H9 (cell line): ENCODE results near the gene CNDP1. TPM values are rescaled to one million over a fixed set of nuclear protein-coding genes. Genes with fewer than 3 reads are reported as not detected.

Experiments used
- DNase-seq: peaks from one replicate; pipeline ENCODE4 v3.0.0-alpha.2; 2017
- H2AFZ ChIP-seq: one replicate; pipeline ENCODE4 v1.6.1; 2013; ENCODE audit warnings: mild to moderate bottlenecking, low read length, control low read depth, moderate library complexity
- H2AK5ac ChIP-seq: 2 replicates; pipeline ENCODE4 v1.6.1; 2013; ENCODE audit warnings: low read length, control low read depth, mixed read lengths; ENCODE audit not compliant: insufficient read length
- H2BK120ac ChIP-seq: one replicate; pipeline ENCODE4 v1.6.1; 2013; ENCODE audit warnings: low read depth, mild to moderate bottlenecking, low read length, control low read depth, inconsistent platforms; ENCODE audit not compliant: poor library complexity, severe bottlenecking
- H2BK12ac ChIP-seq: 2 replicates; pipeline ENCODE4 v1.6.1; 2013; ENCODE audit warnings: low read length, control low read depth, mixed read lengths, low read depth; ENCODE audit not compliant: insufficient read length
- H2BK15ac ChIP-seq: 2 replicates; pipeline ENCODE4 v1.6.1; 2013; ENCODE audit warnings: low read depth, low read length, control low read depth
- H2BK20ac ChIP-seq: one replicate; pipeline ENCODE4 v1.6.1; 2013; ENCODE audit warnings: low read depth, mild to moderate bottlenecking, low read length, control low read depth, inconsistent platforms; ENCODE audit not compliant: poor library complexity, severe bottlenecking
- H2BK5ac ChIP-seq: 2 replicates; pipeline ENCODE4 v1.6.1; 2013; ENCODE audit warnings: low read length, control low read depth, mixed read lengths; ENCODE audit not compliant: insufficient read length
- H3K14ac ChIP-seq: 2 replicates; pipeline ENCODE4 v1.6.1; 2013; ENCODE audit warnings: low read length, control low read depth; ENCODE audit not compliant: insufficient read depth
- H3K18ac ChIP-seq: 2 replicates; pipeline ENCODE4 v1.6.1; 2013; ENCODE audit warnings: low read depth, mild to moderate bottlenecking, mixed read lengths, low read length, control low read depth; ENCODE audit not compliant: insufficient read length
- H3K23ac ChIP-seq: 2 replicates; pipeline ENCODE4 v1.6.1; 2013; ENCODE audit warnings: low read length, control low read depth, mixed read lengths, low read depth; ENCODE audit not compliant: insufficient read length
- H3K23me2 ChIP-seq: 2 replicates; pipeline ENCODE4 v1.6.1; 2013; ENCODE audit warnings: low read depth, mild to moderate bottlenecking, mixed read lengths, low read length, control low read depth; ENCODE audit not compliant: insufficient read length, poor library complexity, severe bottlenecking
- H3K27ac ChIP-seq: 2 replicates; pipeline ENCODE4 v1.5.1; 2013; ENCODE audit warnings: low read length, control low read depth, mixed read lengths, low read depth; ENCODE audit not compliant: insufficient read length
- H3K27me3 ChIP-seq: 2 replicates; pipeline ENCODE4 v1.6.1; 2013; ENCODE audit warnings: low read length, control low read depth, inconsistent platforms; ENCODE audit not compliant: insufficient read depth
- H3K4ac ChIP-seq: 2 replicates; pipeline ENCODE4 v1.6.1; 2013; ENCODE audit warnings: low read depth, mild to moderate bottlenecking, control low read depth, inconsistent platforms, low read length, moderate library complexity
- H3K4me1 ChIP-seq: 2 replicates; pipeline ENCODE4 v1.6.1; 2013; ENCODE audit warnings: low read length, control low read depth, inconsistent platforms; ENCODE audit not compliant: insufficient read depth
- H3K4me2 ChIP-seq: 2 replicates; pipeline ENCODE4 v1.6.1; 2013; ENCODE audit warnings: low read length, control low read depth, mixed read lengths; ENCODE audit not compliant: insufficient read length, insufficient read depth
- H3K56ac ChIP-seq: 2 replicates; pipeline ENCODE4 v1.6.1; 2013; ENCODE audit warnings: low read depth, mild to moderate bottlenecking, mixed read lengths, low read length, control low read depth; ENCODE audit not compliant: insufficient read length
- H3K79me1 ChIP-seq: 2 replicates; pipeline ENCODE4 v1.6.1; 2013; ENCODE audit warnings: low read depth, mild to moderate bottlenecking, moderate library complexity, low read length, control low read depth, inconsistent platforms; ENCODE audit not compliant: insufficient read depth, poor library complexity, severe bottlenecking
- H3K79me2 ChIP-seq: 2 replicates; pipeline ENCODE4 v1.6.1; 2013; ENCODE audit warnings: low read length, control low read depth, inconsistent platforms; ENCODE audit not compliant: insufficient read depth
- H3K9ac ChIP-seq: 2 replicates; pipeline ENCODE4 v1.6.1; 2013; ENCODE audit warnings: low read length, control low read depth, mixed read lengths; ENCODE audit not compliant: insufficient read length; ENCODE audit errors: extremely low read depth
- H3K9me3 ChIP-seq: one replicate; pipeline ENCODE4 v1.6.1; 2013; ENCODE audit warnings: low read depth, low read length, inconsistent platforms; ENCODE audit not compliant: control insufficient read depth
- H3T11ph ChIP-seq: one replicate; pipeline ENCODE4 v1.6.1; 2013; ENCODE audit warnings: mild to moderate bottlenecking, low read length, control low read depth, inconsistent platforms
- H4K20me1 ChIP-seq: one replicate; pipeline ENCODE4 v1.6.1; 2013; ENCODE audit not compliant: control insufficient read depth, insufficient read length, insufficient read depth
- H4K5ac ChIP-seq: 2 replicates; pipeline ENCODE4 v1.6.1; 2013; ENCODE audit warnings: low read depth, mild to moderate bottlenecking, mixed read lengths, low read length, control low read depth; ENCODE audit not compliant: insufficient read length
- H4K8ac ChIP-seq: replicated peaks from 2 replicates; pipeline ENCODE4 v1.6.1; 2013; ENCODE audit warnings: low read length, control low read depth, mixed read lengths, low read depth; ENCODE audit not compliant: insufficient read length
- H4K91ac ChIP-seq: 2 replicates; pipeline ENCODE4 v1.6.1; 2013; ENCODE audit warnings: low read depth, mild to moderate bottlenecking, moderate library complexity, mixed read lengths, low read length, control low read depth; ENCODE audit not compliant: insufficient read length
- H3K27ac Mint-ChIP-seq, 3 experiments: 2 replicates in 2 of 3; 3 replicates in 1 of 3; pipeline ENCODE4 v1.8.0; 2020 to 2021; ENCODE audit warnings: mixed read lengths in 3 of 3, mild to moderate bottlenecking in 1 of 3, moderate library complexity in 1 of 3
- H3K27me3 Mint-ChIP-seq: 2 replicates; pipeline ENCODE4 v1.8.0; 2021; ENCODE audit warnings: low read depth, mild to moderate bottlenecking, moderate library complexity, mixed read lengths
- H3K36me3 Mint-ChIP-seq, 3 experiments: 2 replicates in 2 of 3; 3 replicates in 1 of 3; pipeline ENCODE4 v1.8.0; 2020 to 2021; ENCODE audit warnings: low read depth in 3 of 3, mixed read lengths in 3 of 3; ENCODE audit not compliant: insufficient read depth in 1 of 3
- H3K4me1 Mint-ChIP-seq, 2 experiments: 2 replicates each; pipeline ENCODE4 v1.8.0; 2020; ENCODE audit warnings: mixed read lengths in 2 of 2
- H3K4me3 Mint-ChIP-seq, 2 experiments: 2 replicates in 1 of 2; 3 replicates in 1 of 2; pipeline ENCODE4 v1.8.0; 2020 to 2021; ENCODE audit warnings: mild to moderate bottlenecking in 2 of 2, mixed read lengths in 2 of 2, moderate library complexity in 1 of 2
- H3K9me3 Mint-ChIP-seq, 2 experiments: 2 replicates in 1 of 2; 3 replicates in 1 of 2; pipeline ENCODE4 v1.8.0; 2020; ENCODE audit warnings: mild to moderate bottlenecking in 2 of 2, mixed read lengths in 2 of 2, moderate library complexity in 1 of 2
- CTCF ChIP-seq: fragments of 200-600 bp; sonication (generic); conservative IDR thresholded peaks from 3 replicates; pipeline ENCODE4 v1.8.0; 2021; ENCODE audit warnings: antibody characterized with exemption, mild to moderate bottlenecking
- total RNA-seq: library from RNA; stranded (reverse); gene quantifications from 2 replicates; pipeline ENCODE4 v1.2.1, GENCODE V29; 2021

The CNDP1 gene
- total RNA-seq, 1 experiment from 2014 or later = not detected

GRCh38 chr18:74604361-74604760 is 70.1 kb downstream of the CNDP1 start:
- Histone ChIP-seq H3K14ac (no peak overlapping the region), H4K91ac (no peak overlapping the region), H3K79me1 (no peaks in the 10 kb centered on the region), H3K4me1 (no peaks in the 10 kb centered on the region), H4K5ac (no peak overlapping the region), H3K23me2 (no peaks in the 10 kb centered on the region), H3K18ac (no peak overlapping the region), H2AFZ (no peak overlapping the region), H3K9me3 (no peaks in the 10 kb centered on the region), H3K27me3 (no peaks in the 10 kb centered on the region), H3K27ac (no peak overlapping the region), H3K4ac (no peak overlapping the region), H4K20me1 (no peaks in the 10 kb centered on the region), H2BK5ac (no peak overlapping the region), H2AK5ac (no peak overlapping the region), H3K79me2 (peaks cover 4% of the 10 kb centered on the region; the same call in 1 of the 2 replicates), H2BK12ac (no peak overlapping the region), H2BK20ac (no peak overlapping the region), H3K9ac (no peak overlapping the region), H2BK120ac (no peak overlapping the region), H3K56ac (no peak overlapping the region), H3K23ac (no peak overlapping the region), H2BK15ac (no peak overlapping the region), H3K4me2 (no peak overlapping the region), H4K8ac (no peak overlapping the region), H3T11ph (no peak overlapping the region)
- Mint-ChIP-seq H3K27me3 (no peaks in the 10 kb centered on the region; the same call in 1 of the 2 replicates), H3K4me1 (peaks cover 0 to 6% of the 10 kb centered on the region in 2 experiments; a peak in 2 of 4 replicates), H3K4me3 (no peak overlapping the region), H3K9me3 (no peaks in the 10 kb centered on the region; a peak in 1 of 5 replicates), H3K36me3 (no peaks in the 10 kb centered on the region; a peak in 1 of 7 replicates), H3K27ac (no peak overlapping the region)
- TF ChIP-seq CTCF = no peak
- DNase-seq = no peak
